KOPT-K1 (cell line): ENCODE data around the gene MEGF8.

Experiments
- H3K27ac ChIP-seq: fragments of 200-600 bp; sonication (generic); 2 replicates; pipeline ENCODE4 v1.5.1; 2016; ENCODE audit warnings: antibody characterized with exemption, mild to moderate bottlenecking, low read depth, low read length; ENCODE audit not compliant: poor library complexity, severe bottlenecking
- H3K36me3 ChIP-seq: fragments of 200-600 bp; sonication (generic); 2 replicates; pipeline ENCODE4 v1.5.1; 2017; ENCODE audit warnings: antibody characterized with exemption, mild to moderate bottlenecking, low read length, moderate library complexity; ENCODE audit not compliant: insufficient read depth
- H3K9me3 ChIP-seq: fragments of 200-600 bp; sonication (generic); 2 replicates; pipeline ENCODE4 v1.5.1; 2017; ENCODE audit warnings: antibody characterized with exemption, low read length, mild to moderate bottlenecking; ENCODE audit not compliant: insufficient read depth, poor library complexity, severe bottlenecking

The MEGF8 gene

DNA sequence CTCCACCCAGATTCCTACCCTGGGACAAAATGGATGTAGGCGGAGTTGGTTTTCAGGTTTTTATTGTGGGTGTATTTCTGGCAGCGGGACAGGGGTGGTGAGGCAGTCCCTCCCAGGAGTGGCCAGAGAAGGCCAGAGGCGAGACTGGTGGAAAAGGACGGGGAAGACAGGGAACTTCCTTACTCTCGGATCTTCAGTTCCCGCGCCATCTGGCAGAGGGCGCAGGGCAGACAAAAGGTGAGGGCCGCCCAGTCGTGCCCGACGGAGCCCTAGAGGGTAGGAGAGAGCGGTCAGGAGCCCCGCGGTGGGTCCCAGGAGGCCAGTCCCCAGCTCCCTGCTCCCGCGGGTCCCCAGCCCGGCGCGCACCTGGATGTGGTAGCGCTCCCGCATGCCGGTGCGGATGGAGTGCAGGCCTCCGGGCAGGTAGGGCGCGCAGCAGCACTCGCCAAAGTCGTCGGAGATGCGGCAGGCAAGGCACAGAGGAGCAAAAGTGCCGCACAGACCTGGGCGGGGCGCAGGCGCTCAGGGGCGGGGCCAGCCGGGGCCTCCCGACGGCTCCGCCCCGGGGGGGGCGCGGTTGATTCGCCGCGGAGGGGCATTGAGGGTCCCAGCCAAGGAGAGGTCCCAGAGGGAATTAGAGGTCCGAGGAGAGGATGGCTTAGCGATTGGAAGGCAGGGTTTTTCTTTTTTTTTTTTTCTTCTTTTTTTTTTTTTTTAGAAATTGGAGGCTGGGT, 61.7 kb downstream of the MEGF8 start:
- Histone ChIP-seq H3K27ac (no peak overlapping the region), H3K9me3 (no peaks in the 10 kb centered on the region), H3K36me3 (no peaks in the 10 kb centered on the region)

DNA sequence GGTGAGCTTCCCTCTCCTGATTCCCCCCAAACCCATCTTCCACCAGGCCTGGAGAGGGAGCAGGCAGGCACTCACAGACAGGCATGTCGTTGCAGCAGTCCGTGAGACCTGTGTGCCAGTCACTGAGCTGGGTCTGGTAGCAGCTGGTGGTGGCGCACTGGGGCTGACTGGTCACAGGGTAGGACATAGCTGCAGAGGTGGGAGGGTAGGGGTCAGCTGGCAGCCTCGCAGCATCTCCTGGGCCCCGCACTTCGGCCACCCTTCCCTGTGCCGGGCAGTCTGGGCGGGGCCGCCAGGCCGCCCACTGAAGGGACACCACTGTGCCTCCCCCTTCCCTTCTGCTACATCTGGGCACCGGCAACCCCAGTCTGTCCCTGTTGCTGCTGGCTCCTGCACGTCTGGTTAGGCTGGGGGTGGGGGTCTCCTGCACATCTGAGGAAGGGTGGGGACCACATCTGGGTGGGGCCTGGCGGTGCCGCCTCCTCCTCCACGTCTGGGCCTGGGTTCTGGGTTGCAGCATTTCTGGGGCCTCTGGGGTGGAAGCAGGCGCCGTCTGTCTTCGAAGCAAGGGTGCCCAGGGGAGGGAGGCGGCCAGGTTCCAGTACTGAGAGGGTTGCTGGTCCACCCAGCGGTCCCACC, 63.5 kb downstream of the MEGF8 start:
- Histone ChIP-seq H3K27ac (no peak overlapping the region), H3K9me3 (no peaks in the 10 kb centered on the region), H3K36me3 (no peaks in the 10 kb centered on the region)

DNA sequence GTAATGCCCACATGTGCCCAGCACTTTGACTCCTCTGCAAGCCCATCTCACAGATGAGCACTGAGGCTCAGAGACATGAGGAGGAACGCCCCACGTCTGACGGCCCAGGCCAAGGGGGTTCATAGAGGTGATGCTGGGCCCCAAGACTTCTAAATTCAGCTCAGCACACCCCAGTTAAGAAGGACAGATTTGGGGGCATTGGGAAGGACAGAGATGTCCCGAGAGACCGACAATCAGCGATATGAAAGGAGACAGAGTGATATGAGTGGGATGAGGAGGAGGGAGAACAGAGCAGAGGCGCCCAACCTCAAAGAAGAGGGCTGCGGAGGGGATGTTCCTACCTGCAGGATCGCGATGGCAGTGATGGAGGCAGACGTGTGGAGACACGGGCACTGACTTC, 64.5 kb downstream of the MEGF8 start, which contains the start of gene CNFN:
Gene CNFN (minus strand): TSS at position 399 of the 400 bp plus-strand sequence. CDS start 1,260 bp downstream, outside the sequence.
- no peaks in the 10 kb centered on the region for H3K9me3 ChIP-seq
- no peaks in the 10 kb centered on the region for H3K36me3 ChIP-seq
- H3K27ac ChIP-seq, result no peak within 1 kb of the TSS

DNA sequence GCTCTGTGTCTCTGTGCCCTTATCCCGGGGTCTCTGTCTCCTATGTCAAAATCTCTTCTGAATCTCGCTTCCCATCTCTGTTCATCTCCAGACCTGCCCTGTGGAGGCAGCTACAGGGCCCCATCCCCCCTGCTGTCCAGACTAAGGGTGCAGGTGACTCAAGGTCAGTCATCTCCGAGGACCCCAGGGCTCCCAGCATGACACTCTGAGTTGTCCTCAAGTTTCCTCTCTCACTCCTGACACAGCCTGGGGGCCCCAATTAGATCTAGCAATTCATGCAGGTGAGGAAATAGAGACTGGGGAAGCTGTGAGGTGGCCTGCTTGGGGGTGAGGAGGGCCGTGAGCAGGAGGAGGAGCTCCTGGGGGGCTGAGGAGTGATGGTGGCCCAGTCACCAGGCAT, 66.7 kb downstream of the MEGF8 start:
- Histone ChIP-seq H3K9me3 (no peaks in the 10 kb centered on the region), H3K27ac (no peak overlapping the region), H3K36me3 (no peaks in the 10 kb centered on the region)

DNA sequence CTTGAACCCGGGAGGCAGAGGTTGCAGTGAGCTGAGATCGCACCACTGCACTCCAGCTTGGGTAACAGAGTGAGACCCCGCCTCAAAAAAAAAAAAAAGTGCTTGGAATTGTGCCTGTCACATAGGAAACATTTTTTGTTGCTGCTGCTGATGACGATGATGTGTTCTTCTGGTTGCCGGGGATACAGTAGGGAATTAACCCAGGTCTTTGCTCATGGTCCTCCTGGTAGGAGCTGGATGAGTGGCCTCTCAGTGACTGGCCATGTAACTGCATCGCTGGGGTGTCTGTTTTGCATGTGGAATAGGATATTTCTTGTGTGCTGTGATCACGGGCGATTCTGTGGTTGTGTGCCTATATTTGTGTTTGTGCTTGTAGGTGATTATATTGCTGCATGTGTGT, 69.3 kb downstream of the MEGF8 start:
- Histone ChIP-seq H3K36me3 (no peaks in the 10 kb centered on the region), H3K27ac (no peak overlapping the region), H3K9me3 (no peaks in the 10 kb centered on the region)

DNA sequence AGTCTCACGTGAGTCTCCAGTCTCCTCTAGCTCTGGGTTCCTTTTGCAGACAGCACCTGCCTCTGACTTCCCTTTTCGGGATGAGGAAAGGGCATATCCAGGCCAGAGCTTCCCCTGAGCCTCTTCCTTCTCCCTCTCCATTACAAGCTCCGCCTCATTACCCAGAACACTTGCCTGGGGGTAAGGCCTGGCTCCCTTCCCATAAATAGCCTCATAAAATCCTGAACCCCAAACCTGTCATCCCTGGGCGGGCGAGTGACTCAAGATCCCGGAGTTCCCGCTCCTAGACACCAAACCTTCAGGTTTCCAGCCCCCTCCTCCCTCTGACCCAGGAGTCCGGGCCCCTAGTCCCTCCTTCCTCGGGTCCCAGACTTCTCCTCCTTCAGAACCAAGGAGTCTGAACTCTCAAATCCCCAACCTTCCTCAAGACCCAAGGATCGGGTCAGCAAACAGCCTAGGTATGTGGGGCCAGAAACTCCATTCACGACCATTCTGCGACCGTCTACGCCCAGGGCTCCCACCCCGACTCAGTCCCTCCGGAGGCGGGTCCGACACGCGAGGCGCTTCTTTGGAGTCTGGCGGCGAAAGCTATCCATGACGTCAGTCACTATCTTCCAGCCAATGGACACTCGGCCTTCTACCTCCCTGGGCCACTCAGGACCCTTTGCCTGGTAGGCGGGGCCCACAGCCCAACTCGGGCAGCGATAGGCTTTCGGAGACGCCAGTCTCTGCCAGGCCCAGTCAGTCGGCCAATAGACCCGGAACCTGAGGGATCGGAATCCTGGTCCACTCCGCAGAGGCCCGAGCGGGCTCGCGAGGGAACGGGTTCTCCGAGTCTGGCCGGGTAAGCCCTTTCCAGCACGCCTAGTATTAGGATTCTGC, 71.2 kb downstream of the MEGF8 start:
- H3K36me3 ChIP-seq, result no peaks in the 10 kb centered on the region
- no peak overlapping the region for H3K27ac ChIP-seq
- no peaks in the 10 kb centered on the region for H3K9me3 ChIP-seq

DNA sequence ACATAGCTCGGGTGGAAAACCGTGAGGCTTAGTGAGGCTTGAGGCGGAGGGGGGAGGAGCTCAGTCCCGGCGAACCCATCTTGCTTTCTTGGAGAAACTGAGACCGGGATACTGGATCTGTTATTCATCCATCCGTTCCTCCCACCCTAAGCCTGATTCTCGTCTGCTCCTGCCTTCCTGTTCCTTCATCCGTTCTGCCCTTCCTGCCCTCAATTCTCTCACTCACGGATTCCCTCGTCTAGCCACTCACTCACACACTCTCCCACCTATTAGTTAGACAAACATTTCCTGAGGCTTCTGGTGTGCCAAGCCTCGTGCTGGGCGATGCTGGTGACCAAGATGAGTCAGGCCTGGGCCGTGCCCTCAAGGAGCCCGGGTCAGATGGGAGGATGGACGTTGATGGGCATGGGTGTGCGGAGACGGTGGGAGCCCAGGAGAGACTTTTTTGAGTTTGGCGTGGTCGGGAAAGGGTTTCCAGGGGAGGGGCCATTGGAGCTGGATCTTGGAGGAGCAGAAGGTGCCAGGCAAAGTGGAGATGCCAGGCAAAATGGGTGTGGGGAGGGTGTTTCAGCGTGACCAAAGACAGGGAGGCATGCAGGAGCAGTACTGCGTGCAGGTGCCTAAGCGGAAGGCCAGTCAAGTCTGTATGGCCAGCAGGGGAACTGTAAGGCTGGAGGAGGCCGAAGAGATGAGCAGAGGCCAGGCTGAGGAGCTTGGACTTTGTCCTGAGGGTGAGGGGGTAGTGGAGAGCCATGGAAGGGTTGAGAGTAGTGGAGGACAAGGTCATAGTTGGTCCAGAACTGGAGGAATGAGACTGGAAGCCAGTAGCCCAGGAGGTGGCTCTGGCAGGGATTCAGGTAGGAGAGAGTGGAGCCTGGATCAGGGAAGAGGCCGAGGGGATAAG, 72.1 kb downstream of the MEGF8 start:
- H3K9me3 ChIP-seq, result no peaks in the 10 kb centered on the region
- H3K36me3 ChIP-seq, result no peaks in the 10 kb centered on the region
- H3K27ac ChIP-seq, result no peak overlapping the region

DNA sequence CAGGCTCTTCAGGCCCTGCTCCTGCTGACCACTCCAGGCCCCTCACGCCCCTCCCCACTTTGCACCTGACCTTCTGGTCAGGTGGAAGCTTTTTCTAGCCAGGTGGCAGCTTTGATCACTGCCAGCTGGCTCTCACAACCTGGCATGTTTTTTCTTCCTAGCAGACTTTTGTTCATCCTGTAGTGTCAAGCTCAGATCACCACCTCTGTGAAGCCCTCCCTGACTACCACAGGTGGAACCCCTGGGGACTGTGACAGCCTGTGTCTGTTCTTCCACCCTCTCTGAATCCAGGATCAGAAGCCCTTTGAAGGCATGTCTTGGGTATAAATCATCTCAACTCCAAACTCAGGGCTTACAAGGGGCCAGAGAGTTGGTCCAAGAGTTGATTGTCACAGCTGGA, 75.0 kb downstream of the MEGF8 start:
- H3K36me3 ChIP-seq, result peaks cover 9% of the 10 kb centered on the region; the same call in 1 of the 2 replicates
- H3K9me3 ChIP-seq, result no peaks in the 10 kb centered on the region
- H3K27ac ChIP-seq, result no peak overlapping the region

DNA sequence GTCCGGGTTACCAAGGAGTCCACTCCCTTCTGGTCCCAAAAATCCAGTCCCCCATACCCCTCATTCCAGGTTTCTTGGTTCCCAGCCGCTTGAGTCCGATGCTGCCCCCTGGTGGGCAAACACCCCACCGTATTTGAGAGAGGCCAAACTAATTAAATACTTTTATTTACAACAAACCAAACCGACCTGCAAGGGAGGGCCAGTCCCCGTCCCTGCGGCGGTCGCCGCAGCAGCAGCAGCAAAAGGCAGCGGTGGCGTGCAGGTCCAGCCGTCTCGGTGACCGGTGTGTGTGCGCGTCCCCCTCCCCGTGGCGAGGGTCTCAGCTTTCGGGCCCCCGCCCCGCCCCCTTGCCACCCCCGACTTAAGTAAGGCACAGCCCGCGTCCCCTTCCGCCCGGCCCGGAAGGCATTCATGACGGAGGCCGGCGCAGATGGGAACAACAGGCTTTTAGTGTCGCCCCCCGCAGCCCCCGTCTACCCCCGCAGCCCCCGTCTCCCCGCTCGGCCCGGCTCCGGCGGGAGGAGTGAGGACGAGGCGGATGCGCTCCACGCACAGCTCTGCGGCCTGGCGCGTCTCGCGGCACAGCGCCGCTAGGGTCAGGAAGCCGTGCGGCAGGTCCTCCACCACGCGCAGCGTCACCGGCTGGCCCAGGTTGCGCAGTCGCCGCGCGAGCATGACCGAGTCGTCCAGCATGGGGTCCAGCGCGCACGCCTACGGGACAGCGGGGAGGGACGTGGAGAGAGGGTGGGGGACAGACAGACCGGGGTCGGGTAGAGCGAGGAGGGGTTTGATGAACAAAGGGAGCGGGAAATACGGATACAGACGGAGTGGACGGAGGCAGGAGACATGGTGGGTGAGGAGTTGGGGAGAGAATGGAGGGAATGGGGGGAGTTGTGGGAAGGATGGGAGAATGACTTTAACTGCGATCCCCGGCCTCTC, 76.2 kb downstream of the MEGF8 start:
- Histone ChIP-seq H3K9me3 (no peaks in the 10 kb centered on the region), H3K36me3 (peaks cover 18% of the 10 kb centered on the region; the same call in 1 of the 2 replicates), H3K27ac (no peak overlapping the region)

DNA sequence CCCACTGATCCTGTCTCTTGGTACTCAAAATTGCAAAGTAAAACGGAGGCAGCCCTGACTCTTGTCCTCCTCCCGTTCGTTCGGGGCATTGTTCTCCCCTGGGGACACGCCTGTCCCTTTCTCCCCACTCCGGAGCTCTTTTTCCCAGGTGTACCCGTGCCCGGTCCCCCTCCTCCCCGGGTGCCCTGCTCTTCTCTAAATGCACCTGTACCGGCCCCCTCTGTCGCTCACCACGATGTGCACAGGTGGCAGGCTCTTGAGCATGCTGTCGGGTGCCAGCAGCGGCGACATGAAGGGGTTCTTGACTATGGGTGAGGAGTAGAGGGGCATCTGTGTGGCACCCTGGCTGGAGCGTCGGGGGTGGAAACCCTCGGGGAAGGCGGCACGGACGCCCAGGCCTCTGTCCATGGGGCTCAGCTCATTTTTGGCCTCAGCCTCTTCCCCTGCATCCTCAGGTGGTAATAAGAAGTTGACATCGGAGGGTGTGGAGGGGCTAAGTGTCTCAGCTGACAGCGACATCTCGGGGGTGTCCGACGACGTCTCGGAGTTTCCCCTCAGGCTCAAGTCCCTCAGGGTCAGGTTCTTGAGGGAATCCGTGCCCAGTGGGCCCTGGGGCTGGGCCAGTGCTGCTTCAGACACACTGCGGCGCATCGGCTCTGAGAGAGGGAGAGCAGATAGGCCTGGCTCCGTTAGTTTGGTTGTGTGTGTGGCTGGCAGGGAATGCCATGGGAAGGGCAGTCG, 77.1 kb downstream of the MEGF8 start:
- Histone ChIP-seq H3K9me3 (no peaks in the 10 kb centered on the region), H3K27ac (no peak overlapping the region), H3K36me3 (peaks cover 26% of the 10 kb centered on the region; the same call in 1 of the 2 replicates)

DNA sequence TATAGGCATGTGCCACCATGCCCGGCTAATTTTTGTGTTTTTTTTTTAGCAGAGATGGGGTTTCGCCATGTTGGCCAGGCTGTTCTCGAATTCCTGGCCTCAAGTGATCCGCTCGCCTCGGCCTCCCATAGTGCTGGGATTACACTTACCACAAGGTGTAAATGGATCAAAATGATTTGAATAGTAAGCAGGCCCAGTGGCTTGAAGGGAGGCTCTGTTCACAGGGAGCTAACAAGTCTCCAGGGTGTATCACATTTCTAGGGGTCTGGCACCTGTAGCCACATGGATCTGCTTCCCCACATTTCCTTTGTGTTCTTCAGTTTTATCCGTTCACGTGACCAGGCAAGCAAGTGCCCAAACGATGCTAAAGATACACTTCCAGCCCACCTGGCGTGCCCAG, 78.2 kb downstream of the MEGF8 start:
- peaks cover 26% of the 10 kb centered on the region; the same call in 1 of the 2 replicates for H3K36me3 ChIP-seq
- no peaks in the 10 kb centered on the region for H3K9me3 ChIP-seq
- H3K27ac ChIP-seq, result no peak overlapping the region

DNA sequence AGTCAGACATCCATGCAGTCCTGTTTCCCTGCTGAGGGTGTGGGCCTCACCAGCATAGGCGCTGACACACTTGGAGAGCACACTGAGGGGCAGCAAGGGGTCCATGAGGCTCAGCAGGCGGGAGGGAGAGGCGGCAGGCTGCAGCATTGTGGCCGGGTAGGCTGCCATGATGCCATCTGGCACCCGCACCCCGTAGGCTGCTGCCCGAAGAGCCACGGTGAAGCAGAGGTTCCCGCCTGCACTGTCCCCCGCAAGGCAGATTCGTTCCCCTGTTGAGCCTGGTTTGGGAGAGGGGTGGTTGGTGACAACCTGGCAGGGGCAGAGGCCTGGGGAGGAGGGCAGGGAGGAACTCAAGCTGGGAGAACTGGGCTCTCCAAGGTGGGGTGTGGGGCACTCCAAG, 80.7 kb downstream of the MEGF8 start:
- Histone ChIP-seq H3K9me3 (no peaks in the 10 kb centered on the region), H3K36me3 (peaks cover 26% of the 10 kb centered on the region; the same call in 1 of the 2 replicates), H3K27ac (no peak overlapping the region)
